Measurements from ENCODE around the gene NOXA1. TPM values are rescaled to one million over a fixed set of nuclear protein-coding genes. Genes with fewer than 3 reads are reported as not detected.

NOXA1 gene
- total RNA-seq, 4 donors from 2014 or later: 1.1 to 4.2 (median 3.0) TPM

- peaks cover 37% of the 10 kb centered on the region for H3K27me3 ChIP-seq
- no peaks in the 10 kb centered on the region for H3K9me3 ChIP-seq
- peaks cover 0 to 13% (median 0%) of the 10 kb centered on the region in 3 donors for H3K4me1 ChIP-seq
- no peak overlapping the region for H3K4me3 ChIP-seq
- TF ChIP-seq POLR2AphosphoS5 (IDR thresholded peaks at IDR 0.05) (no peak), POLR2A (IDR thresholded peaks at IDR 0.05) (no peak), EP300 (IDR thresholded peaks at IDR 0.05) (no peak)
- TF ChIP-seq, protein P1, sequence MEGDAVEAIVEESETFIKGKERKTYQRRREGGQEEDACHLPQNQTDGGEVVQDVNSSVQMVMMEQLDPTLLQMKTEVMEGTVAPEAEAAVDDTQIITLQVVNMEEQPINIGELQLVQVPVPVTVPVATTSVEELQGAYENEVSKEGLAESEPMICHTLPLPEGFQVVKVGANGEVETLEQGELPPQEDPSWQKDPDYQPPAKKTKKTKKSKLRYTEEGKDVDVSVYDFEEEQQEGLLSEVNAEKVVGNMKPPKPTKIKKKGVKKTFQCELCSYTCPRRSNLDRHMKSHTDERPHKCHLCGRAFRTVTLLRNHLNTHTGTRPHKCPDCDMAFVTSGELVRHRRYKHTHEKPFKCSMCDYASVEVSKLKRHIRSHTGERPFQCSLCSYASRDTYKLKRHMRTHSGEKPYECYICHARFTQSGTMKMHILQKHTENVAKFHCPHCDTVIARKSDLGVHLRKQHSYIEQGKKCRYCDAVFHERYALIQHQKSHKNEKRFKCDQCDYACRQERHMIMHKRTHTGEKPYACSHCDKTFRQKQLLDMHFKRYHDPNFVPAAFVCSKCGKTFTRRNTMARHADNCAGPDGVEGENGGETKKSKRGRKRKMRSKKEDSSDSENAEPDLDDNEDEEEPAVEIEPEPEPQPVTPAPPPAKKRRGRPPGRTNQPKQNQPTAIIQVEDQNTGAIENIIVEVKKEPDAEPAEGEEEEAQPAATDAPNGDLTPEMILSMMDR (IDR thresholded peaks at IDR 0.05): no peak
- no peak for ATAC-seq
- H3K27ac ChIP-seq: no peak overlapping the region
- WGBS, 2 donors (ENCODE audit: low coverage in 1 of 2): 53% methylated on average over 4 to 5 of the region's 21 CpGs
- peaks cover 0 to 20% of the 10 kb centered on the region in 2 donors for H3K36me3 ChIP-seq
Measured at GRCh38 chr9:137446851-137447471, 23.8 kb downstream of the NOXA1 start.

GRCh38 chr9:137447722-137448601 lies 24.8 kb downstream of the NOXA1 start:
- TF ChIP-seq POLR2A (IDR thresholded peaks at IDR 0.05) (no peak), EP300 (IDR thresholded peaks at IDR 0.05) (no peak), POLR2AphosphoS5 (IDR thresholded peaks at IDR 0.05) (no peak)
- TF ChIP-seq, protein P1 (IDR thresholded peaks at IDR 0.05): no peak
- Histone ChIP-seq H3K36me3 (peaks cover 0 to 28% of the 10 kb centered on the region in 2 donors), H3K4me1 (peaks cover 0 to 14% (median 0%) of the 10 kb centered on the region in 3 donors), H3K9me3 (no peaks in the 10 kb centered on the region), H3K27me3 (peaks cover 29% of the 10 kb centered on the region), H3K4me3 (no peak overlapping the region), H3K27ac (no peak overlapping the region)
- no peak for ATAC-seq
- 63 to 80% methylated on average over 1 to 2 of the region's 27 CpGs for WGBS, 2 donors (ENCODE audit: low coverage in 1 of 2)

- no peak for ATAC-seq
- 73% methylated on average over 6 of the region's 16 CpGs; no CpG with 5 or more reads in 1 of the 2 donors for WGBS, 2 donors (ENCODE audit: low coverage in 1 of 2)
- H3K36me3 ChIP-seq: peaks cover 0 to 32% of the 10 kb centered on the region in 2 donors
- TF ChIP-seq POLR2A (IDR thresholded peaks at IDR 0.05) (no peak), POLR2AphosphoS5 (IDR thresholded peaks at IDR 0.05) (no peak), EP300 (IDR thresholded peaks at IDR 0.05) (no peak)
- TF ChIP-seq, protein P1 (IDR thresholded peaks at IDR 0.05): no peak
- no peak overlapping the region for H3K4me3 ChIP-seq
- H3K27me3 ChIP-seq: peaks cover 27% of the 10 kb centered on the region
- H3K9me3 ChIP-seq: no peaks in the 10 kb centered on the region
- H3K27ac ChIP-seq: no peak overlapping the region
- peaks cover 0 to 20% (median 0%) of the 10 kb centered on the region in 3 donors for H3K4me1 ChIP-seq
Measured at GRCh38 chr9:137448602-137448962, 25.4 kb downstream of the NOXA1 start.

GRCh38 chr9:137449081-137449844 lies 26.1 kb downstream of the NOXA1 start:
- 90 to 100% methylated on average over 1 to 2 of the region's 36 CpGs for WGBS, 2 donors (ENCODE audit: low coverage in 1 of 2)
- TF ChIP-seq POLR2A (IDR thresholded peaks at IDR 0.05) (no peak), EP300 (IDR thresholded peaks at IDR 0.05) (no peak)
- TF ChIP-seq, protein P1 (IDR thresholded peaks at IDR 0.05): no peak
- no peak overlapping the region for H3K27ac ChIP-seq
- no peak overlapping the region for H3K4me3 ChIP-seq
- ATAC-seq: no peak
- H3K27me3 ChIP-seq: peaks cover 20% of the 10 kb centered on the region
- peaks cover 0 to 32% of the 10 kb centered on the region in 2 donors for H3K36me3 ChIP-seq
- H3K4me1 ChIP-seq: peaks cover 0 to 26% (median 2%) of the 10 kb centered on the region in 3 donors
- no peaks in the 10 kb centered on the region for H3K9me3 ChIP-seq
